Kidney (tissue), 14 donors: ENCODE data around the gene PAK6. TPM values are rescaled to one million over a fixed set of nuclear protein-coding genes. Genes with fewer than 3 reads are reported as not detected.
A peak's percentile ranks its signal among the peaks of the same experiment; 100 is the strongest.

Experiments
- DNase-seq, 5 donors: peaks; one replicate each; pipeline ENCODE4 v3.0.0-alpha.2; 2013 to 2020
- FAIRE-seq: peaks from 2 replicates; lab custom pipeline; 2012; peaks lifted over from hg19 to GRCh38; lab: Jason Lieb, UNC
- H3K27ac ChIP-seq, 2 donors: one replicate each; pipeline ENCODE4 v1.7.0; 2013; ENCODE audit warnings: low read depth in 2 of 2, low read length in 2 of 2, inconsistent platforms in 1 of 2
- H3K27me3 ChIP-seq: one replicate; pipeline ENCODE4 v1.7.1; 2013; ENCODE audit warnings: low read length, inconsistent platforms; ENCODE audit not compliant: control insufficient read depth, insufficient read depth
- H3K36me3 ChIP-seq, 3 donors: one replicate each; pipeline versions ENCODE4 v1.7.0 to v1.7.1; 2013; ENCODE audit warnings: low read length in 3 of 3, control low read depth in 1 of 3, inconsistent platforms in 1 of 3; ENCODE audit not compliant: insufficient read depth in 3 of 3, control insufficient read depth in 2 of 3
- H3K4me1 ChIP-seq, 3 donors: one replicate each; pipeline versions ENCODE4 v1.7.0 to v1.7.1; 2013; ENCODE audit warnings: low read length in 3 of 3, inconsistent platforms in 1 of 3, low read depth in 1 of 3; ENCODE audit not compliant: control insufficient read depth in 2 of 3, insufficient read depth in 2 of 3
- H3K4me3 ChIP-seq, 3 donors: one replicate each; pipeline versions ENCODE4 v1.7.0 to v1.8.1; 2013; ENCODE audit warnings: low read length in 3 of 3, control low read depth in 1 of 3, inconsistent platforms in 1 of 3
- H3K9ac ChIP-seq, 3 donors: one replicate each; pipeline versions ENCODE4 v1.7.0 to v1.7.1; 2013; ENCODE audit warnings: low read length in 3 of 3, control low read depth in 1 of 3, inconsistent platforms in 1 of 3
- H3K9me3 ChIP-seq, 3 donors: one replicate each; pipeline versions ENCODE4 v1.7.0 to v1.7.1; 2013; ENCODE audit warnings: low read length in 3 of 3, control low read depth in 1 of 3, inconsistent platforms in 1 of 3; ENCODE audit not compliant: control insufficient read depth in 2 of 3, insufficient read depth in 1 of 3
- CTCF ChIP-seq: IDR thresholded peaks from 3 replicates; pipeline ENCODE4 v1.5.1; 2012; ENCODE audit warnings: mild to moderate bottlenecking, moderate library complexity, borderline replicate concordance; ENCODE audit not compliant: insufficient read depth; ENCODE audit errors: extremely low read depth
- intact Hi-C: fragments of 100-400 bp; cut with DNase I; formaldehyde crosslinking; loops from one replicate; pipeline ENCODE4 v1.11.1; 2022
- polyA plus RNA-seq: library from polyadenylated mRNA; stranded (reverse); fragments of 350-450 nt; fragmentation: Illumina TruSeq; extraction: RNeasy Lipid Tissue Mini Kit (QIAGEN cat#74804); gene quantifications from one replicate; pipeline ENCODE4 v1.2.3, GENCODE V29; 2014; ENCODE audit warnings: low read depth, low replicate concordance; ENCODE audit not compliant: insufficient read depth
- total RNA-seq: library from RNA; stranded (reverse); fragmentation: NEBNext Ultra II Directional; extraction: Animal tissue kit (Norgen Biotek cat#: 25700); gene quantifications from one replicate; pipeline ENCODE4 v1.2.1, GENCODE V29; 2021
- donor health status: control.
- donor health status: control.
- donor health status: control.
- donor health status: control.
- donor health status: control.
- donor health status: DM: yes; HTN: yes; CAD: no.
- donor health status: Normal renal cell carcinoma (clear cell type).

Gene PAK6
- total and polyA plus RNA-seq, 2 donors from 2014 or later, result 8.1 to 11.9 TPM

- DNase-seq, result peak in 1 of 5 donors; percentile 72
- no peak for TF ChIP-seq CTCF
- Histone ChIP-seq H3K9me3 (no peaks in the 10 kb centered on the region), H3K36me3 (no peaks in the 10 kb centered on the region), H3K9ac (peak overlapping the region in 2 of 3 donors; percentile 9 to 51), H3K27ac (peak overlapping the region in 1 of 2 donors; percentile 57), H3K4me1 (peaks cover 0 to 8% (median 0%) of the 10 kb centered on the region in 3 donors), H3K27me3 (peaks cover 6% of the 10 kb centered on the region), H3K4me3 (peak overlapping the region in 2 of 3 donors; percentile 18 to 51)
- intact Hi-C loops, result no loop called here
- no peak for FAIRE-seq
Observed at GRCh38 chr15:40253167-40253790, 14.4 kb downstream of the PAK6 start.

GRCh38 chr15:40254452-40254851, 15.6 kb downstream of the PAK6 start:
- no peak for FAIRE-seq
- H3K4me1 ChIP-seq, result peaks cover 0 to 10% (median 0%) of the 10 kb centered on the region in 3 donors
- no peak overlapping the region for H3K4me3 ChIP-seq
- H3K27me3 ChIP-seq, result peaks cover 6% of the 10 kb centered on the region
- TF ChIP-seq CTCF, result no peak
- H3K9me3 ChIP-seq, result no peaks in the 10 kb centered on the region
- H3K36me3 ChIP-seq, result no peaks in the 10 kb centered on the region
- intact Hi-C loops, result no loop called here
- DNase-seq, result peak in 1 of 5 donors; percentile 38
- no peak overlapping the region for H3K9ac ChIP-seq
- H3K27ac ChIP-seq, result no peak overlapping the region

GRCh38 chr15:40255033-40255432, 16.2 kb downstream of the PAK6 start:
- DNase-seq (no peak), FAIRE-seq (no peak)
- no peak overlapping the region for H3K9ac ChIP-seq
- intact Hi-C loops, result no loop called here
- H3K36me3 ChIP-seq, result no peaks in the 10 kb centered on the region
- peaks cover 6% of the 10 kb centered on the region for H3K27me3 ChIP-seq
- H3K4me1 ChIP-seq, result peaks cover 0 to 10% (median 0%) of the 10 kb centered on the region in 3 donors
- no peaks in the 10 kb centered on the region for H3K9me3 ChIP-seq
- no peak overlapping the region for H3K27ac ChIP-seq
- no peak overlapping the region for H3K4me3 ChIP-seq
- TF ChIP-seq CTCF, result no peak
